BLaER1 (cell line): Measurements from ENCODE around the gene JAZF1.

ENCODE experiments used
- H3K27ac ChIP-seq: shearing (Covaris generic); formaldehyde crosslinking; 2 replicates; pipeline ENCODE4 v1.8.1; 2022
- H3K27me3 ChIP-seq: shearing (Covaris generic); formaldehyde crosslinking; 2 replicates; pipeline ENCODE4 v1.8.1; 2022
- H3K36me3 ChIP-seq: shearing (Covaris generic); formaldehyde crosslinking; 2 replicates; pipeline ENCODE4 v1.8.1; 2022
- H3K4me1 ChIP-seq: shearing (Covaris generic); formaldehyde crosslinking; 2 replicates; pipeline ENCODE4 v1.8.1; 2022
- H3K4me2 ChIP-seq: shearing (Covaris generic); formaldehyde crosslinking; 2 replicates; pipeline ENCODE4 v1.8.1; 2022
- H3K4me3 ChIP-seq: shearing (Covaris generic); formaldehyde crosslinking; 2 replicates; pipeline ENCODE4 v1.8.1; 2022
- H3K9ac ChIP-seq: shearing (Covaris generic); formaldehyde crosslinking; 2 replicates; pipeline ENCODE4 v1.8.1; 2022
- H3K9me3 ChIP-seq: shearing (Covaris generic); formaldehyde crosslinking; 2 replicates; pipeline ENCODE4 v1.8.1; 2022
- H4K20me1 ChIP-seq: shearing (Covaris generic); formaldehyde crosslinking; 2 replicates; pipeline ENCODE4 v1.8.1; 2022
- Cebpa-rat ChIP-seq: shearing (Covaris generic); IDR thresholded peaks from 2 replicates; pipeline ENCODE4 v1.8.1; 2022

Gene JAZF1

DNA sequence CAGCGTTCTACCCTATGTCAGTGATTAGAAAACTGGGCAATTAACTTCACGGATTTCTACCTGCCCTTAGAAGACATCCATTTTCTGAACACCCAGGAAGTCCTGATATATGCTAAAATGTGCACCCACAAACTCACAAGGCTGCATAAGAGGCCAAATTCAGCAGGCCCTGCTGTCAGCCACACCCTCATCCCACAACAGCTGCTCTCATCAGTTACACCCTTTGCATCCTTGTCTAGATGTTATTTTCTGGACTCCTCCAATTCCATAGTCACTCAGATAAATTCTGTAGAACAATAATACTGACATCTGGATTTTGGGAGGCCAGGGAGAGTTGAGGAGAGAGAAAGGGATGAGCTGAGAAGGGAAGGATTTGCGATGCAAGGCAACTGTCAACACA, 231.7 kb downstream of the JAZF1 start:
- Histone ChIP-seq H3K4me1 (peaks cover 31% of the 10 kb centered on the region), H3K4me2 (no peak overlapping the region), H3K9me3 (no peaks in the 10 kb centered on the region), H3K27ac (no peak overlapping the region), H4K20me1 (no peaks in the 10 kb centered on the region), H3K4me3 (no peak overlapping the region), H3K36me3 (no peaks in the 10 kb centered on the region), H3K27me3 (no peaks in the 10 kb centered on the region), H3K9ac (no peak overlapping the region)
- no peak for TF ChIP-seq Cebpa-rat

DNA sequence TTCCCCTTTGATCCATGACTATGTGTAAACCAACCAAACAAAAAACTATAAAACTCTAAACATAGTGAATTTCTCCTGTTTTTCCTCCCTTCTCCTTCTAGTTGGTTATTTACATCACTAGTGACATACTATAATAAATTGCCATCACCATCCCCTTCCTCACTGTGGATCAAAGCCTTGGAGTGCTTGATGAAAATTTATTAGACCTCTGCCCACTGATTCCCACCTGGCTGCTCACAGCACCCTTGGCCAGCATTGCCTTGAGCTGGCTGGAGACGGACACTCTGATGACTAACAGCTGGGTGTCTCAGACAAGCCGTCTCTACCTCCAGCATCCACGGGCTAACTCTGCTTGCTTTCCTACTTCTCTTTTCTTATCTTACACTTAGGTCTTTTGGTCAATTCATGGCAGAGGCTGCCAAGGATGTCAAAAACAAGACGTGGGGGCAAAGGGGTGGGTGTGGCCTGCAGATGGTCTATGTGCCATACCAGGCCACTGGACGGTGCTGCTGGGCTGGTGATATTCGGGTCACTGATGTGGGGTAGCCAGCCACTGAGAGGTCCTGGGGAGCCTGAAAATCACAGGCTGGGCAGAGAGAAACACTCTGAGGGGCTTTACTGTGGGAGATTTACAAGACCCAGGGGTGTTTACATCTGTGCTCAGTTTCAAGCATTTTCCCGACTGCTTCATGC, 232.9 kb downstream of the JAZF1 start:
- H3K4me1 ChIP-seq, result peaks cover 31% of the 10 kb centered on the region
- H3K4me2 ChIP-seq, result no peak overlapping the region
- no peaks in the 10 kb centered on the region for H3K9me3 ChIP-seq
- no peak overlapping the region for H3K9ac ChIP-seq
- no peaks in the 10 kb centered on the region for H4K20me1 ChIP-seq
- no peaks in the 10 kb centered on the region for H3K36me3 ChIP-seq
- TF ChIP-seq Cebpa-rat, result no peak
- no peaks in the 10 kb centered on the region for H3K27me3 ChIP-seq
- no peak overlapping the region for H3K27ac ChIP-seq
- H3K4me3 ChIP-seq, result no peak overlapping the region

GRCh38 chr7:27946351-27946750, 234.2 kb downstream of the JAZF1 start:
- H3K9me3 ChIP-seq, result no peaks in the 10 kb centered on the region
- H3K4me3 ChIP-seq, result no peak overlapping the region
- no peaks in the 10 kb centered on the region for H4K20me1 ChIP-seq
- H3K27me3 ChIP-seq, result no peaks in the 10 kb centered on the region
- H3K4me1 ChIP-seq, result peaks cover 31% of the 10 kb centered on the region
- 0 out of 2 replicates have a peak overlapping the region, but pooled peaks have one; percentile 7 for H3K9ac ChIP-seq
- H3K27ac ChIP-seq, result no peak overlapping the region
- H3K36me3 ChIP-seq, result no peaks in the 10 kb centered on the region
- no peak for TF ChIP-seq Cebpa-rat
- H3K4me2 ChIP-seq, result peak overlapping the region; percentile 67

DNA sequence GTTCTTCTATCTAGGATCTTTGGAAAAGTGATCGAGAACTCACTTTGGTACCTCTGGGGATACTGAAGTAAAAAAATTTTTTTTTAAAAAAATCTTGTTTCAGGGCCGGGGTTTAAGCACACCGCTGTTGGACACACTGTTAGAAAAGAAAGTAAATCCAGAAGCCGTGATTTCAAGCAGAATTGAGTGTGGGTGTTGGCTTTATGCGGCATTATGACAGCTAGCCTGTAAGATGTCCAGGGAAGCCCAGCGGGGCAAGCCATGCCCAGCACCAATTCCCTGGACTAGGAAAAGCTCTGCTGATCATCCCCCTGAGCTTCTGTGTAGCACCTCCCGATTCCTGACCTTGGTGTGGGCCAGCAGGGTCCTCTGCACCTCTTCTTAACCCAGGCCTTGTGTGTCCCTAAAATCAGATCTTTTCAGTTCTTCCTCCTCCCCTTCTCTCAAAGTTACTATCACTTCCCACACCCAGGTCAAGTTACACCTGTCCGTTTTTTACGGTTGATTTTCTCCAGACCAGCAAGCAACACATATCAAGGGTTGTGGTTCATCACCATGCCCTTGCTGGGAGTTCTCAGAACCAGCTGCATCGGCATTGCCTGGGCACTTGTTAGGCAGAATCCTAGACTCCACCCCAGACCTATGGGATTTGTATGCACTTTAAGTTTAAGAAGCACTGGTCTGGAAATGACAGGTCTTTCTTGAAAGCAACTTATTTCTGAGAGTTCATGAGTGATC, 235.4 kb downstream of the JAZF1 start:
- no peak overlapping the region for H3K9ac ChIP-seq
- H4K20me1 ChIP-seq, result no peaks in the 10 kb centered on the region
- H3K36me3 ChIP-seq, result no peaks in the 10 kb centered on the region
- no peaks in the 10 kb centered on the region; the same call in 1 of the 2 replicates for H3K27me3 ChIP-seq
- H3K4me2 ChIP-seq, result peak overlapping the region; percentile 67
- no peaks in the 10 kb centered on the region for H3K9me3 ChIP-seq
- TF ChIP-seq Cebpa-rat, result no peak
- H3K4me1 ChIP-seq, result peaks cover 31% of the 10 kb centered on the region
- H3K4me3 ChIP-seq, result no peak overlapping the region
- H3K27ac ChIP-seq, result no peak overlapping the region

- Histone ChIP-seq H4K20me1 (no peaks in the 10 kb centered on the region), H3K36me3 (no peaks in the 10 kb centered on the region), H3K4me3 (no peak overlapping the region), H3K4me2 (no peak overlapping the region), H3K27ac (no peak overlapping the region), H3K4me1 (peaks cover 31% of the 10 kb centered on the region), H3K9me3 (no peaks in the 10 kb centered on the region), H3K9ac (no peak overlapping the region), H3K27me3 (no peaks in the 10 kb centered on the region; the same call in 1 of the 2 replicates)
- TF ChIP-seq Cebpa-rat, result no peak
Observed at GRCh38 chr7:27944643-27945042, 236.0 kb downstream of the JAZF1 start.

GRCh38 chr7:27943241-27943640, 237.4 kb downstream of the JAZF1 start:
- no peaks in the 10 kb centered on the region; the same call in 1 of the 2 replicates for H3K27me3 ChIP-seq
- H3K36me3 ChIP-seq, result no peaks in the 10 kb centered on the region
- no peak overlapping the region for H3K4me3 ChIP-seq
- H3K27ac ChIP-seq, result no peak overlapping the region
- H3K4me2 ChIP-seq, result no peak overlapping the region
- H3K9ac ChIP-seq, result no peak overlapping the region
- peaks cover 31% of the 10 kb centered on the region for H3K4me1 ChIP-seq
- H3K9me3 ChIP-seq, result no peaks in the 10 kb centered on the region
- H4K20me1 ChIP-seq, result no peaks in the 10 kb centered on the region
- no peak for TF ChIP-seq Cebpa-rat

DNA sequence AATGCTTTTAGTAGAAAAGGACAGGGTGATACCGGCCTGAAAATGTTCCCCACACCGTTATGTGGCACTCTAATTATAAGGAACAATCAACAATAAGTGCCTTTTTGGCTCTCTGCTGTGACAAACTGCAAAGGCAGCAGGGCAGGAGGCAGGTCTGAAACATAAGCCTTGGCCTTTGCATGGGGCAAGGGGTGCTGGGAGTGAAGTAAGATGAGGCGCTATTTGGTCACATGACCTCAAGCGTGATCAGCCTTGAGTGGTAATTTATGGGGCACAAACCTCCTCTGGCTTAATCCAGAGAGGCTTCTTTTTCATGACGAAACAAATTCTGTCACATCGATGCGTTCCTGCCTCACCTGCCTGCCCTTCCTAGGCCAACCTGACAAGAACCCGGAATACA, 237.9 kb downstream of the JAZF1 start:
- H3K9me3 ChIP-seq, result no peaks in the 10 kb centered on the region
- H3K27ac ChIP-seq, result no peak overlapping the region
- no peaks in the 10 kb centered on the region for H4K20me1 ChIP-seq

DNA sequence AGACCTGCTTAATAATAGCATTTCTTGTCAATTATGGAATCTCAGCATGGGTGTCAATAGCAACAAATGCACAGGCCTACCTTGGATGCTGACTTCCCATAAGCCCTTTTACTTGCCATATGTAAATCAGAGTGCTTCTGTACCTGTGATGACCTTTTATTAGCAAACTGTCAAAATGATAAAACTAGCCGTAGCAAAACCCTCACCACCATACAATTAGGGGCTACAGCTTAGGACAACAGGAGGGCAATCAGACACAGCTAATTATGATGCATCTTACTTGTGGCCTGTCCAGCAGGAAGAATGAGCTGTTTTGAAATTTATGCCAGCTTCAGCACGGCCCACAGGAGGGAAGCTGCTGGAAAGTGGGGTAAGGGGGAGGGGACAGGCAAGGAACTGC, 239.1 kb downstream of the JAZF1 start:
- H3K36me3 ChIP-seq, result no peaks in the 10 kb centered on the region
- no peak overlapping the region for H3K4me3 ChIP-seq
- H3K4me2 ChIP-seq, result no peak overlapping the region

More for the DNA sequence above, 237.9 kb downstream of the JAZF1 start:
- Histone ChIP-seq H3K4me3 (no peak overlapping the region), H3K4me1 (peaks cover 28% of the 10 kb centered on the region), H3K4me2 (no peak overlapping the region), H3K9ac (no peak overlapping the region), H3K36me3 (no peaks in the 10 kb centered on the region), H3K27me3 (no peaks in the 10 kb centered on the region; the same call in 1 of the 2 replicates)
- TF ChIP-seq Cebpa-rat, result no peak

DNA sequence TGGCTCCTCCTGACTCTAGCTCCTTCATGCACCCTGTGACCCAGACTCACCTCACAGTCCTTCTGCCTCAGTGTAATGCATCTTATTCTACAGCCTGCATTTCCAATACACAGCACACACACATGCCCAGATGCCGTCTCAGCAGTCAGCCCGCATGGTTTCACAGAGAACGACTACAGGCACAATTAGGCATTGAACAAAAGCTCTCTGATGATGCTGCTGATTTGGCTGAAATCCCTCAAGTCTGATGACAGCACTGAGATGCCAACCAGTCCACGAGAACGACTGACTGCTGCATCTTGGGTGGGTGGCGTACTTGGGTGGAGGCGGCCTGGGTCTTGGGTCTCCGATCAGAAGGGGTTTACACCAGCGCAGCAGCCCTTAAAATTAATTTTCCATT, 240.3 kb downstream of the JAZF1 start:
- Histone ChIP-seq H3K9me3 (no peaks in the 10 kb centered on the region), H3K36me3 (no peaks in the 10 kb centered on the region), H3K9ac (no peak overlapping the region), H3K4me3 (no peak overlapping the region), H4K20me1 (no peaks in the 10 kb centered on the region), H3K4me2 (no peak overlapping the region), H3K27me3 (no peaks in the 10 kb centered on the region; the same call in 1 of the 2 replicates), H3K4me1 (peaks cover 4% of the 10 kb centered on the region), H3K27ac (no peak overlapping the region)
- TF ChIP-seq Cebpa-rat, result no peak

More for the DNA sequence above, 239.1 kb downstream of the JAZF1 start:
- peaks cover 16% of the 10 kb centered on the region for H3K4me1 ChIP-seq
- no peaks in the 10 kb centered on the region for H3K9me3 ChIP-seq
- no peak overlapping the region for H3K27ac ChIP-seq
- no peaks in the 10 kb centered on the region; the same call in 1 of the 2 replicates for H3K27me3 ChIP-seq
- H3K9ac ChIP-seq, result no peak overlapping the region
- H4K20me1 ChIP-seq, result no peaks in the 10 kb centered on the region
- TF ChIP-seq Cebpa-rat, result no peak

GRCh38 chr7:27939893-27940292, 240.7 kb downstream of the JAZF1 start:
- TF ChIP-seq Cebpa-rat, result no peak
- no peaks in the 10 kb centered on the region for H3K36me3 ChIP-seq
- H3K4me3 ChIP-seq, result no peak overlapping the region
- no peaks in the 10 kb centered on the region for H3K4me1 ChIP-seq
- H3K4me2 ChIP-seq, result no peak overlapping the region
- H3K27me3 ChIP-seq, result no peaks in the 10 kb centered on the region; the same call in 1 of the 2 replicates
- H3K9me3 ChIP-seq, result no peaks in the 10 kb centered on the region
- no peaks in the 10 kb centered on the region for H4K20me1 ChIP-seq
- H3K27ac ChIP-seq, result no peak overlapping the region
- H3K9ac ChIP-seq, result no peak overlapping the region
